ENCODE results near the gene AP3B1. TPM values are rescaled to one million over a fixed set of nuclear protein-coding genes. Genes with fewer than 3 reads are reported as not detected.

Gene AP3B1
- total RNA-seq, 1 experiment from 2014 or later = 39.7 TPM

GRCh38 chr5:77985247-77985646 is 309.3 kb downstream of the AP3B1 start:
- Mint-ChIP-seq H3K27me3 (ENCODE audit: insufficient read depth, unreplicated experiment) (no peaks in the 10 kb centered on the region), H3K4me3 (ENCODE audit: unreplicated experiment) (no peak overlapping the region), H3K9me3 (ENCODE audit: unreplicated experiment) (no peaks in the 10 kb centered on the region), H3K27ac (ENCODE audit: low read depth, unreplicated experiment) (no peak overlapping the region), H3K4me1 (ENCODE audit: insufficient read depth, unreplicated experiment) (no peaks in the 10 kb centered on the region), H3K36me3 (ENCODE audit: insufficient read depth, unreplicated experiment) (no peaks in the 10 kb centered on the region)
- CTCF ChIA-PET = interaction anchor here (0.6 to 1.1 kb wide), 4 partner anchors 10 to 345 kb away, joined by 3 to 4 read pairs (median 4); no protein-coding TSS in a partner anchor
- POLR2A ChIA-PET = interaction anchor here (1.3 kb wide), 1 partner anchor 16 kb away, joined by 5 read pairs; no protein-coding TSS in a partner anchor
- TF ChIP-seq, protein P1, sequence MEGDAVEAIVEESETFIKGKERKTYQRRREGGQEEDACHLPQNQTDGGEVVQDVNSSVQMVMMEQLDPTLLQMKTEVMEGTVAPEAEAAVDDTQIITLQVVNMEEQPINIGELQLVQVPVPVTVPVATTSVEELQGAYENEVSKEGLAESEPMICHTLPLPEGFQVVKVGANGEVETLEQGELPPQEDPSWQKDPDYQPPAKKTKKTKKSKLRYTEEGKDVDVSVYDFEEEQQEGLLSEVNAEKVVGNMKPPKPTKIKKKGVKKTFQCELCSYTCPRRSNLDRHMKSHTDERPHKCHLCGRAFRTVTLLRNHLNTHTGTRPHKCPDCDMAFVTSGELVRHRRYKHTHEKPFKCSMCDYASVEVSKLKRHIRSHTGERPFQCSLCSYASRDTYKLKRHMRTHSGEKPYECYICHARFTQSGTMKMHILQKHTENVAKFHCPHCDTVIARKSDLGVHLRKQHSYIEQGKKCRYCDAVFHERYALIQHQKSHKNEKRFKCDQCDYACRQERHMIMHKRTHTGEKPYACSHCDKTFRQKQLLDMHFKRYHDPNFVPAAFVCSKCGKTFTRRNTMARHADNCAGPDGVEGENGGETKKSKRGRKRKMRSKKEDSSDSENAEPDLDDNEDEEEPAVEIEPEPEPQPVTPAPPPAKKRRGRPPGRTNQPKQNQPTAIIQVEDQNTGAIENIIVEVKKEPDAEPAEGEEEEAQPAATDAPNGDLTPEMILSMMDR (IDR thresholded peaks at IDR 0.05; ENCODE audit: unreplicated experiment) = no peak
- intact Hi-C loops (cut with micrococcal nuclease) = no loop called here
- DNase-seq (ENCODE audit: unreplicated experiment) = no peak
- no TSS peak for BruUV-seq (replicated peaks)

DNA sequence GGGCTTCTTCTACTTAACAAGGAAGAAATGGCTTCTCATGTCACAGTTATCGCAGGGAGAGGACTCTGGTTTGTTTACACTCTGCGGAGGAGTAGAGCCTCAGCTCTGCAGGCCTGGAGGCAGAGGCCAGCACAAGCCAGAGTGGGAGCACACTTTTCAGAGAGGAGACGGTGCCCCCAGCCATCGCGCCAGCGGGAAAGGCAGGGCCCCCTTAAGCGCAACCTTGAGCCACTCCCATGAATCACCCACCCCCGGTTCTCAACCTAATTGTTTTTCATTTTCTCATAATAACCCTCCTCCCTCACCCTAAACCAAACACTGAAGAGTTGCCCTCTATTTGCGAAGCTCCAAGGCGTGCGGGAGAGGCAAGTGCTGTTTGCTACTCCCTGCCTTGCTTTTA is 309.9 kb downstream of the AP3B1 start:
- Mint-ChIP-seq H3K9me3 (ENCODE audit: unreplicated experiment) (no peaks in the 10 kb centered on the region), H3K27me3 (ENCODE audit: insufficient read depth, unreplicated experiment) (no peaks in the 10 kb centered on the region), H3K4me3 (ENCODE audit: unreplicated experiment) (no peak overlapping the region), H3K27ac (ENCODE audit: low read depth, unreplicated experiment) (no peak overlapping the region), H3K4me1 (ENCODE audit: insufficient read depth, unreplicated experiment) (no peaks in the 10 kb centered on the region), H3K36me3 (ENCODE audit: insufficient read depth, unreplicated experiment) (no peaks in the 10 kb centered on the region)
- BruUV-seq (replicated peaks) = no TSS peak
- intact Hi-C loops (cut with micrococcal nuclease) = no loop called here
- TF ChIP-seq, protein P1 (IDR thresholded peaks at IDR 0.05; ENCODE audit: unreplicated experiment) = no peak
- ChIA-PET POLR2A (interaction anchor here (1.3 kb wide), 1 partner anchor 15 kb away, joined by 5 read pairs; no protein-coding TSS in a partner anchor), CTCF (interaction anchor here (0.6 to 1.0 kb wide), 3 partner anchors 43 to 344 kb away, joined by 3 to 4 read pairs (median 4); no protein-coding TSS in a partner anchor)
- no peak for DNase-seq (ENCODE audit: unreplicated experiment)

DNA sequence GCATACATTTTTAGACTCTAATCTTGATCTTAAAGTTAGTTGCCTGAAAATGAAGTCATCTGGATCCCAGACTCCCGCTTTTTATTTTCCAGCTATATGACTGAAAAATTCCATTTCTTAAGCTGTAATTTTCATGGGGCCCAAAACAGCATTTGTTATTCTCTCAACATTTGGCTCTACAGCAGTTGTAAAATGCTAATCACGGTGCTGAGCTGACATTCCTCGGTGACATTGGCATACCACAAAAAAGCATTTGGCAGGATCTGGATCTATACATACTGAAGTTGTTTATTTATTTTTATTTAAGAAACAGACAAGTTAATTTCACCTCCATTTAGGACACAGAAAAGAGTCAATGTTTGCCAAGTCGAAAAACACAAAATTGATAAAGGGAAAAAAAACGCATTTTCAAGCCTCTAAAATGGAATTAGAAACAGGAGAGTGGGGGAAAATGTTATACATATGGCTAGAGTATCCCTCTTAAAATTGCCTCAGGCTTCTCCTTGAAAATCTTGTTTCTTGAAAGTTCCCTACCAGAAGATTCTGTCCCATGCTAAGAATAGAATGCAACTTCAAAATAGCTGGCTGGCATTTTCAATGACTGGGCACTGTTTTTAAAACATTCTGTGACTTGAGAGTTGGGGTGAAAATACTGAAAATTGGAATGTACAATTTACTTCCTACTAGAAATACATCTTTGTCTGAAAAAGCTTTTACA is 310.9 kb downstream of the AP3B1 start:
- TF ChIP-seq, protein P1 (IDR thresholded peaks at IDR 0.05; ENCODE audit: unreplicated experiment) = no peak
- no peaks in the 10 kb centered on the region for H3K9me3 Mint-ChIP-seq (ENCODE audit: unreplicated experiment)
- no peak overlapping the region for H3K4me3 Mint-ChIP-seq (ENCODE audit: unreplicated experiment)
- H3K4me1 Mint-ChIP-seq (ENCODE audit: insufficient read depth, unreplicated experiment) = no peaks in the 10 kb centered on the region
- no peaks in the 10 kb centered on the region for H3K36me3 Mint-ChIP-seq (ENCODE audit: insufficient read depth, unreplicated experiment)
- ChIA-PET CTCF (interaction anchor here (0.6 to 0.9 kb wide), 4 partner anchors 8 to 770 kb away, joined by 3 to 4 read pairs (median 3); no protein-coding TSS in a partner anchor), POLR2A (no interaction called here)
- H3K27ac Mint-ChIP-seq (ENCODE audit: low read depth, unreplicated experiment) = no peak overlapping the region
- intact Hi-C loops (cut with micrococcal nuclease) = no loop called here
- no TSS peak for BruUV-seq (replicated peaks)
- no peaks in the 10 kb centered on the region for H3K27me3 Mint-ChIP-seq (ENCODE audit: insufficient read depth, unreplicated experiment)
- DNase-seq (ENCODE audit: unreplicated experiment) = no peak

DNA sequence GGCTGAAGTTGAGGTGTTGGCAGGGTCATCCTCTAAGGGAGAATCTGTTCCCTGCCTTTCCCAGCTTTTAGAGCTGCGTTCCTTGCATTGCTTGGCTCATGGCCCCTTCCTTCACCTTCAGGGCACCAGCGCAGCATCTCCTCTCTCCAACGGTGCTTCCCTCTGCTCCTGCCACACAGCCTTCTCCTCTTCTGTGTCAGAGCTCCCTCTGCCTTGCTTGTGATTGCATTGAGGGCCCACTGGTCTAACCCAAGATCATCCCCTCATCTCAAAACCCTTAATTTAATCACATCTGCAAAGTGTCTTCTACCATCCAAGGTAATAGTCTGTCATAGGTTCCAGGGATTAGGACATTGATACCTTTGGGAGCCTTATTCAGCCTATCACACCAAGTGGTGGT is 312.7 kb downstream of the AP3B1 start:
- TF ChIP-seq, protein P1 (IDR thresholded peaks at IDR 0.05; ENCODE audit: unreplicated experiment) = no peak
- DNase-seq (ENCODE audit: unreplicated experiment) = no peak
- Mint-ChIP-seq H3K4me3 (ENCODE audit: unreplicated experiment) (no peak overlapping the region), H3K27ac (ENCODE audit: low read depth, unreplicated experiment) (no peak overlapping the region), H3K27me3 (ENCODE audit: insufficient read depth, unreplicated experiment) (no peaks in the 10 kb centered on the region), H3K4me1 (ENCODE audit: insufficient read depth, unreplicated experiment) (no peaks in the 10 kb centered on the region), H3K36me3 (ENCODE audit: insufficient read depth, unreplicated experiment) (no peaks in the 10 kb centered on the region), H3K9me3 (ENCODE audit: unreplicated experiment) (no peaks in the 10 kb centered on the region)
- ChIA-PET POLR2A (interaction anchor here (0.6 kb wide), 1 partner anchor 12 kb away, joined by 3 read pairs; no protein-coding TSS in a partner anchor), CTCF (interaction anchor here (0.6 to 1.0 kb wide), 3 partner anchors 338 to 1779 kb away, joined by 4 to 5 read pairs (median 4); no protein-coding TSS in a partner anchor)
- intact Hi-C loops (cut with micrococcal nuclease) = no loop called here
- no TSS peak for BruUV-seq (replicated peaks)

Data from MCF 10A (cell line).